GM12873 (cell line): ENCODE measurements around the gene EBF4.

Source experiments
- CTCF ChIP-seq: IDR thresholded peaks from 2 replicates; pipeline ENCODE4 v1.5.1; 2012; ENCODE audit warnings: low read depth, mild to moderate bottlenecking, moderate library complexity, low read length, control low read depth; ENCODE audit not compliant: insufficient read depth; ENCODE audit errors: missing control alignments

The EBF4 gene

DNA sequence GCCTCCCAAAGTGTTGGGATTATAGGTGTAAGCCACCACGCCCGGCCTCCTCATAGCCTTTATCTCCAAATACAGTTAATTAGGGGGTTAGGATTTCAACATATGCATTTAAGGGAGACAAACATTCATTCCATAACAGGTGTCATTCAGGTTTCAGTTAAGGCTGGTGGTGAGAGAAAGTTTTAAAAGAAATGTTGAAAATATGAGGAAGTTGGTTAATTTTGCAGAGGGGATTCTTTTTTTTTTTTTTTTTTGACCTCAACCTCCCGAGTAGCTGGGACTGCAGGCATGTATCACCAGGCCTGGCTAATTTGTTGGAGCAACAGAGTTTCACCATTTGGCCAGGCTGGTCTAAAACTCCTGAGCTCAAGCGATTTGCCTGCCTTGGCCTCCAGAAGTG lies 12.5 kb upstream of the EBF4 start:
- no peak for TF ChIP-seq CTCF

GRCh38 chr20:2687514-2687913 lies 5.1 kb upstream of the EBF4 start:
- no peak for TF ChIP-seq CTCF

GRCh38 chr20:2688041-2688591 lies 4.5 kb upstream of the EBF4 start:
- TF ChIP-seq CTCF = peak; percentile 75

DNA sequence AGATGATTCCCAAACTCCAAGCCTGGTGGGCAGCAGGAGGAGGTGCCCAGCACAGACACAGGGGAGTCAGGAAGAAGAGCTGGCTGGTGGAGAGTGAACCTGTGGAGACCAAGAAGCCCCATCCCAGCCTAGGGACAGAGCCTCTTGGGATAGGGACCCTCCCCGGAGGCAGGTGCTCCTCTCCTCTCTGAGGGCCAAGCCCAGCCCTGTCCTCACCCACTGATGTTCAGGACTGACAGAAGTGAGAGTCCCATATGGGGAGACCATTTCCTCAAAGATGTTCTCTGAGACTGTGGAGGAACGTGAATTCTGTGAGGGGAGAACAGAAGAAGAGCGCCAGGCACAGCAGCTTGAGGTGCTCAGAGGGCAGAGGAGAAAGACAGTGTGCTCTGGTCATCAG lies 2.4 kb upstream of the EBF4 start:
- TF ChIP-seq CTCF = no peak

GRCh38 chr20:2690718-2691117 lies 1.9 kb upstream of the EBF4 start:
- no peak for TF ChIP-seq CTCF

GRCh38 chr20:2691127-2691526 lies 1.5 kb upstream of the EBF4 start:
- TF ChIP-seq CTCF = no peak

GRCh38 chr20:2691663-2692035 lies 931 bp upstream of the EBF4 start:
- TF ChIP-seq CTCF = no peak
